Measurements from ENCODE around the gene ELL. TPM values are rescaled to one million over a fixed set of nuclear protein-coding genes. Genes with fewer than 3 reads are reported as not detected.

The ELL gene
- total and polyA plus RNA-seq, 9 of the 15 experiments (the other 6 are each of a cell fraction or from before 2014, with no cell fraction given), result 0.24 to 22.5 (median 4.1) TPM

- peak; percentile 47; the same call in 1 of the 2 replicates for TF ChIP-seq SP1 (CRISPR knock-in tag; IDR thresholded peaks at IDR 0.05)
- no peak for TF ChIP-seq KAT8 (IDR thresholded peaks at IDR 0.05; ENCODE audit: low read depth)
- no peak for TF ChIP-seq CHD4 (IDR thresholded peaks at IDR 0.05; ENCODE audit: insufficient read depth, insufficient replicate concordance, low read depth, low read length, poor library complexity, severe bottlenecking)
- TF ChIP-seq EP400 (IDR thresholded peaks at IDR 0.05), result peak; percentile 48
- TF ChIP-seq ZNF280A (IDR thresholded peaks at IDR 0.05; ENCODE audit: low read depth, partially characterized antibody), result no peak
- TF ChIP-seq HMGN3 (IDR thresholded peaks at IDR 0.05; ENCODE audit: borderline replicate concordance, extremely low read depth, insufficient read length, low read depth, low read length), result peak; percentile 91
- TF ChIP-seq SMC3 (conservative IDR thresholded peaks at IDR 0.05; ENCODE audit: insufficient read depth, low read depth, low read length), result no peak
- no peak for TF ChIP-seq C11orf30 (IDR thresholded peaks at IDR 0.05; ENCODE audit: low read depth)
- 0 out of 2 replicates have a peak, but pooled peaks have one; percentile 51 for TF ChIP-seq SOX6 (IDR thresholded peaks at IDR 0.05)
- 0 out of 2 replicates have a peak, but pooled peaks have one; percentile 29 for TF ChIP-seq LCOR (CRISPR knock-in tag; IDR thresholded peaks at IDR 0.05)
- no peak for TF ChIP-seq ZNF280B (CRISPR knock-in tag; IDR thresholded peaks at IDR 0.05)
- TF ChIP-seq SMARCC2 (IDR thresholded peaks at IDR 0.05; ENCODE audit: low read depth), result 0 out of 2 replicates have a peak, but pooled peaks have one; percentile 51
- TF ChIP-seq ESRRB (CRISPR knock-in tag; IDR thresholded peaks at IDR 0.05; ENCODE audit: borderline replicate concordance), result no peak
- TF ChIP-seq MTA2 (IDR thresholded peaks at IDR 0.05; ENCODE audit: low read depth), result no peak
- peak; percentile 64 to 70 for TF ChIP-seq NRF1 (conservative IDR thresholded peaks at IDR 0.05 in 1 of 2, IDR thresholded peaks at IDR 0.05 in 1 of 2)
- 0 out of 2 replicates have a peak, but pooled peaks have one; percentile 24 for TF ChIP-seq RUNX1 (IDR thresholded peaks at IDR 0.05; ENCODE audit: low read depth)
- peak; percentile 44 for TF ChIP-seq GABPA (tag; conservative IDR thresholded peaks at IDR 0.05; ENCODE audit: low read depth)
- 0 out of 2 replicates have a peak, but pooled peaks have one; percentile 16 for TF ChIP-seq ELF2 (CRISPR knock-in tag; IDR thresholded peaks at IDR 0.05)
- 0 out of 2 replicates have a peak, but pooled peaks have one; percentile 5 for TF ChIP-seq SMAD3 (CRISPR knock-in tag; conservative IDR thresholded peaks at IDR 0.05)
- TF ChIP-seq SMARCE1 (IDR thresholded peaks at IDR 0.05), result peak; percentile 68; the same call in 1 of the 2 replicates
- TF ChIP-seq PHF8 (IDR thresholded peaks at IDR 0.05; ENCODE audit: borderline replicate concordance, low read length), result peak; percentile 40; the same call in 1 of the 2 replicates
- peak; percentile 83 for TF ChIP-seq HDAC2 (IDR thresholded peaks at IDR 0.05)
- TF ChIP-seq CC2D1A (IDR thresholded peaks at IDR 0.05), result no peak
- 0 out of 2 replicates have a peak, but pooled peaks have one; percentile 12 for TF ChIP-seq TEAD4 (IDR thresholded peaks at IDR 0.05; ENCODE audit: low read length)
- TF ChIP-seq TEAD4 (CRISPR knock-in tag; IDR thresholded peaks at IDR 0.05; ENCODE audit: borderline replicate concordance), result no peak
Measured at GRCh38 chr19:18438331-18439024, 83.4 kb downstream of the ELL start (continued).
